GM12878 (cell line): ENCODE results near the gene RGSL1. TPM values are rescaled to one million over a fixed set of nuclear protein-coding genes. Genes with fewer than 3 reads are reported as not detected.

ENCODE experiments used
- BCL3 ChIP-seq: IDR thresholded peaks from 2 replicates; pipeline ENCODE4 v1.6.1; 2011; ENCODE audit warnings: borderline replicate concordance, low read depth, mild to moderate bottlenecking, moderate library complexity, low read length; ENCODE audit not compliant: insufficient read depth, poor library complexity, severe bottlenecking
- EED ChIP-seq: sonication (generic); IDR thresholded peaks from 2 replicates; pipeline ENCODE4 v1.6.1; 2016; ENCODE audit warnings: antibody characterized with exemption, low read depth
- ESRRA ChIP-seq: IDR thresholded peaks from 2 replicates; pipeline ENCODE4 v1.6.1; 2012; ENCODE audit warnings: mild to moderate bottlenecking, low read length, improper control_type of control experiment
- EZH2 ChIP-seq: IDR thresholded peaks from 2 replicates; pipeline ENCODE4 v1.6.1; 2012; ENCODE audit warnings: low read depth, mild to moderate bottlenecking, control low read depth, inconsistent platforms, low read length, borderline replicate concordance; ENCODE audit not compliant: control insufficient read depth
- HCFC1 ChIP-seq: fragments of 150-350 bp; IDR thresholded peaks from 2 replicates; pipeline ENCODE4 v1.6.1; 2014; ENCODE audit warnings: low read length
- HDGF ChIP-seq: fragments of 450-650 bp; IDR thresholded peaks from 2 replicates; pipeline ENCODE4 v1.6.1; 2016; ENCODE audit warnings: antibody characterized with exemption
- JUNB ChIP-seq: IDR thresholded peaks from 2 replicates; pipeline ENCODE4 v1.6.1; 2016; ENCODE audit warnings: antibody characterized with exemption, mild to moderate bottlenecking
- KLF5 ChIP-seq: fragments of 450-650 bp; IDR thresholded peaks from 2 replicates; pipeline ENCODE4 v1.6.1; 2014; ENCODE audit warnings: mild to moderate bottlenecking; ENCODE audit not compliant: partially characterized antibody
- NBN ChIP-seq: fragments of 450-650 bp; IDR thresholded peaks from 2 replicates; pipeline ENCODE4 v1.6.1; 2016
- NR2F1 ChIP-seq: fragments of 450-650 bp; conservative IDR thresholded peaks from 2 replicates; pipeline ENCODE4 v1.6.1; 2017; ENCODE audit warnings: mild to moderate bottlenecking
- PAX8 ChIP-seq: fragments of 450-650 bp; IDR thresholded peaks from 2 replicates; pipeline ENCODE4 v1.6.1; 2017; ENCODE audit warnings: mild to moderate bottlenecking, moderate library complexity
- POLR2AphosphoS2 ChIP-seq: IDR thresholded peaks from 2 replicates; pipeline ENCODE4 v1.6.1; 2011; ENCODE audit warnings: low read depth, mild to moderate bottlenecking, low read length, improper control_type of control experiment, moderate library complexity
- RAD21 ChIP-seq: IDR thresholded peaks from 2 replicates; pipeline ENCODE4 v1.6.1; 2011; ENCODE audit warnings: mild to moderate bottlenecking, low read depth, low read length, moderate library complexity; ENCODE audit not compliant: insufficient read depth
- SMAD5 ChIP-seq: IDR thresholded peaks from 2 replicates; pipeline ENCODE4 v1.6.1; 2016; ENCODE audit warnings: antibody characterized with exemption, low read depth
- SPI1 ChIP-seq: IDR thresholded peaks from 2 replicates; pipeline ENCODE4 v1.6.1; 2011; ENCODE audit warnings: low read depth, mild to moderate bottlenecking, low read length, moderate library complexity, borderline replicate concordance; ENCODE audit not compliant: insufficient read depth
- TBL1XR1 ChIP-seq: IDR thresholded peaks from 2 replicates; pipeline ENCODE4 v1.6.1; 2012; ENCODE audit warnings: low read depth, low read length, improper control_type of control experiment
- TCF12 ChIP-seq: IDR thresholded peaks from 2 replicates; pipeline ENCODE4 v1.6.1; 2011; ENCODE audit warnings: low read depth, mild to moderate bottlenecking, low read length
- YY1 ChIP-seq: IDR thresholded peaks from 2 replicates; pipeline ENCODE4 v1.6.1; 2011; ENCODE audit warnings: low read depth, mild to moderate bottlenecking, low read length
- ZNF274 ChIP-seq: IDR thresholded peaks from one replicate; pipeline ENCODE4 v1.8.0; 2011; ENCODE audit not compliant: insufficient read length, insufficient read depth
- ZNF687 ChIP-seq: fragments of 450-650 bp; IDR thresholded peaks from 2 replicates; pipeline ENCODE4 v1.6.1; 2017; ENCODE audit warnings: mild to moderate bottlenecking, moderate library complexity
- polyA plus RNA-seq, 11 experiments: library from polyadenylated mRNA; depleted of rRNA in 4 of 11; unstranded in 6 of 11; stranded (reverse) in 5 of 11; fragments of >200 nt; fragmentation: Nextera tagmentation in 4 of 11; fragmentation: Illumina TruSeq in 1 of 11; extraction: Ambion mirVana in 4 of 11; extraction: Trizol in 1 of 11; gene quantifications; 1 replicate in 1 of 11; 2 replicates in 10 of 11; pipeline versions ENCODE4 v1.2.1 to v1.2.3, GENCODE V29; 2011 to 2016; ENCODE audit warnings: inconsistent platforms in 2 of 11, missing spikeins in 2 of 11, low read depth in 1 of 11
- total RNA-seq, 4 experiments: library from RNA; depleted of rRNA in 3 of 4; stranded (reverse); fragments of >200 nt in 3 of 4; fragmentation: Illumina TruSeq in 1 of 4; extraction: Trizol in 1 of 4; gene quantifications; 2 replicates each; pipeline versions ENCODE4 v1.2.1 to v1.2.3, GENCODE V29; 2013 to 2021
- TF ChIP-seq, protein P1 (sequence below): fragments of 450-650 bp; IDR thresholded peaks from 2 replicates; pipeline ENCODE4 v1.6.1; 2018; ENCODE audit warnings: borderline replicate concordance, mild to moderate bottlenecking; ENCODE audit not compliant: partially characterized antibody
- TF ChIP-seq, protein P2 (sequence below): fragments of 450-650 bp; IDR thresholded peaks from 2 replicates; pipeline ENCODE4 v1.6.1; 2017; ENCODE audit warnings: borderline replicate concordance
- TF ChIP-seq, protein P3 (sequence below): IDR thresholded peaks from 2 replicates; pipeline ENCODE4 v1.6.1; 2012; ENCODE audit warnings: low read depth, low read length, improper control_type of control experiment

The RGSL1 gene
- total and polyA plus RNA-seq, 10 of the 15 experiments (the other 5 are each of a cell fraction or from before 2014, with no cell fraction given), result 0.05 to 0.28 (median 0.27) TPM; not detected in 5

GRCh38 chr1:182598296-182598695, 148.3 kb downstream of the RGSL1 start (continued):
- TF ChIP-seq, protein P1, sequence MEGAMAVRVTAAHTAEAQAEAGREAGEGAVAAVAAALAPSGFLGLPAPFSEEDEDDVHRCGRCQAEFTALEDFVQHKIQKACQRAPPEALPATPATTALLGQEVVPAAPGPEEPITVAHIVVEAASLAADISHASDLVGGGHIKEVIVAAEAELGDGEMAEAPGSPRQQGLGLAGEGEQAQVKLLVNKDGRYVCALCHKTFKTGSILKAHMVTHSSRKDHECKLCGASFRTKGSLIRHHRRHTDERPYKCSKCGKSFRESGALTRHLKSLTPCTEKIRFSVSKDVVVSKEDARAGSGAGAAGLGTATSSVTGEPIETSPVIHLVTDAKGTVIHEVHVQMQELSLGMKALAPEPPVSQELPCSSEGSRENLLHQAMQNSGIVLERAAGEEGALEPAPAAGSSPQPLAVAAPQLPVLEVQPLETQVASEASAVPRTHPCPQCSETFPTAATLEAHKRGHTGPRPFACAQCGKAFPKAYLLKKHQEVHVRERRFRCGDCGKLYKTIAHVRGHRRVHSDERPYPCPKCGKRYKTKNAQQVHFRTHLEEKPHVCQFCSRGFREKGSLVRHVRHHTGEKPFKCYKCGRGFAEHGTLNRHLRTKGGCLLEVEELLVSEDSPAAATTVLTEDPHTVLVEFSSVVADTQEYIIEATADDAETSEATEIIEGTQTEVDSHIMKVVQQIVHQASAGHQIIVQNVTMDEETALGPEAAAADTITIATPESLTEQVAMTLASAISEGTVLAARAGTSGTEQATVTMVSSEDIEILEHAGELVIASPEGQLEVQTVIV, result no peak
- TF ChIP-seq HCFC1, result no peak
- TF ChIP-seq ZNF687, result no peak
- no peak for TF ChIP-seq JUNB
- no peak for TF ChIP-seq TBL1XR1
- no peak for TF ChIP-seq ZNF274
- TF ChIP-seq YY1, result no peak
- TF ChIP-seq KLF5, result no peak
- no peak for TF ChIP-seq RAD21
- TF ChIP-seq NBN, result no peak
- TF ChIP-seq NR2F1, result no peak
- no peak for TF ChIP-seq PAX8
- peak; percentile 38; the same call in 1 of the 2 replicates for TF ChIP-seq SMAD5
- TF ChIP-seq, protein P2, sequence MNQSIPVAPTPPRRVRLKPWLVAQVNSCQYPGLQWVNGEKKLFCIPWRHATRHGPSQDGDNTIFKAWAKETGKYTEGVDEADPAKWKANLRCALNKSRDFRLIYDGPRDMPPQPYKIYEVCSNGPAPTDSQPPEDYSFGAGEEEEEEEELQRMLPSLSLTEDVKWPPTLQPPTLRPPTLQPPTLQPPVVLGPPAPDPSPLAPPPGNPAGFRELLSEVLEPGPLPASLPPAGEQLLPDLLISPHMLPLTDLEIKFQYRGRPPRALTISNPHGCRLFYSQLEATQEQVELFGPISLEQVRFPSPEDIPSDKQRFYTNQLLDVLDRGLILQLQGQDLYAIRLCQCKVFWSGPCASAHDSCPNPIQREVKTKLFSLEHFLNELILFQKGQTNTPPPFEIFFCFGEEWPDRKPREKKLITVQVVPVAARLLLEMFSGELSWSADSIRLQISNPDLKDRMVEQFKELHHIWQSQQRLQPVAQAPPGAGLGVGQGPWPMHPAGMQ, result no peak
- TF ChIP-seq BCL3, result no peak
- no peak for TF ChIP-seq HDGF
- no peak for TF ChIP-seq ESRRA
- TF ChIP-seq EZH2, result no peak
- peak; percentile 36 for TF ChIP-seq POLR2AphosphoS2
- TF ChIP-seq, protein P3, sequence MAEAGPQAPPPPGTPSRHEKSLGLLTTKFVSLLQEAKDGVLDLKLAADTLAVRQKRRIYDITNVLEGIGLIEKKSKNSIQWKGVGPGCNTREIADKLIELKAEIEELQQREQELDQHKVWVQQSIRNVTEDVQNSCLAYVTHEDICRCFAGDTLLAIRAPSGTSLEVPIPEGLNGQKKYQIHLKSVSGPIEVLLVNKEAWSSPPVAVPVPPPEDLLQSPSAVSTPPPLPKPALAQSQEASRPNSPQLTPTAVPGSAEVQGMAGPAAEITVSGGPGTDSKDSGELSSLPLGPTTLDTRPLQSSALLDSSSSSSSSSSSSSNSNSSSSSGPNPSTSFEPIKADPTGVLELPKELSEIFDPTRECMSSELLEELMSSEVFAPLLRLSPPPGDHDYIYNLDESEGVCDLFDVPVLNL, result no peak
- peak; percentile 51; the same call in 1 of the 2 replicates for TF ChIP-seq SPI1
- TF ChIP-seq EED, result no peak
- TF ChIP-seq TCF12, result no peak
